Keratinocyte (primary cell): ENCODE measurements around the gene MUL1. TPM values are rescaled to one million over a fixed set of nuclear protein-coding genes. Genes with fewer than 3 reads are reported as not detected.

ENCODE experiments used
- DNase-seq: peaks from one replicate; pipeline ENCODE4 v3.0.0-alpha.2; 2011; ENCODE audit warnings: low read depth, missing footprints, low spot score
- FAIRE-seq: peaks from 2 replicates; lab custom pipeline; 2011; peaks lifted over from hg19 to GRCh38; lab: Jason Lieb, UNC
- H2AFZ ChIP-seq: 2 replicates; pipeline ENCODE4 v1.6.0; 2012; ENCODE audit warnings: low read length, control low read depth, inconsistent platforms; ENCODE audit not compliant: control insufficient read depth
- H3K27ac ChIP-seq: 2 replicates; pipeline ENCODE4 v1.5.1; 2011; ENCODE audit warnings: low read length; ENCODE audit not compliant: control insufficient read depth, insufficient read depth
- H3K27me3 ChIP-seq: 3 replicates; pipeline ENCODE4 v1.6.0; 2011; ENCODE audit warnings: low read length; ENCODE audit not compliant: control insufficient read depth, insufficient read depth; ENCODE audit errors: extremely low read depth
- H3K36me3 ChIP-seq, 2 experiments: 2 replicates in 1 of 2; 3 replicates in 1 of 2; pipeline ENCODE4 v1.5.1; 2011; ENCODE audit warnings: low read length in 2 of 2, mild to moderate bottlenecking in 1 of 2; ENCODE audit not compliant: control insufficient read depth in 2 of 2, insufficient read depth in 2 of 2; ENCODE audit errors: extremely low read depth in 1 of 2
- H3K4me1 ChIP-seq: 3 replicates; pipeline ENCODE4 v1.5.1; 2011; ENCODE audit warnings: low read length; ENCODE audit not compliant: control insufficient read depth, insufficient read depth; ENCODE audit errors: extremely low read depth
- H3K4me2 ChIP-seq: 3 replicates; pipeline ENCODE4 v1.6.0; 2011; ENCODE audit warnings: low read depth, low read length; ENCODE audit not compliant: control insufficient read depth, insufficient read depth; ENCODE audit errors: extremely low read depth
- H3K4me3 ChIP-seq, 3 experiments: fragments of 200-600 bp in 1 of 3; sonication (generic) in 1 of 3; 2 replicates in 2 of 3; 3 replicates in 1 of 3; pipeline ENCODE4 v1.5.1; 2011 to 2016; ENCODE audit warnings: low read length in 3 of 3, mild to moderate bottlenecking in 3 of 3, control low read depth in 2 of 3, inconsistent platforms in 1 of 3, low read depth in 1 of 3, mixed read lengths in 1 of 3, mixed run types in 1 of 3, moderate library complexity in 1 of 3; ENCODE audit not compliant: control insufficient read depth in 2 of 3, insufficient read depth in 2 of 3; ENCODE audit errors: extremely low read depth in 1 of 3
- H3K79me2 ChIP-seq: 2 replicates; pipeline ENCODE4 v1.6.0; 2012; ENCODE audit warnings: low read length; ENCODE audit not compliant: control insufficient read depth, insufficient read depth
- H3K9ac ChIP-seq: 3 replicates; pipeline ENCODE4 v1.6.0; 2011; ENCODE audit warnings: low read length; ENCODE audit not compliant: control insufficient read depth, insufficient read depth; ENCODE audit errors: extremely low read depth
- H3K9me1 ChIP-seq: 3 replicates; pipeline ENCODE4 v1.6.0; 2011; ENCODE audit warnings: low read length; ENCODE audit not compliant: control insufficient read depth, insufficient read depth; ENCODE audit errors: extremely low read depth
- H3K9me3 ChIP-seq: 2 replicates; pipeline ENCODE4 v1.5.1; 2012; ENCODE audit warnings: low read depth, low read length; ENCODE audit not compliant: control insufficient read depth
- H4K20me1 ChIP-seq: 3 replicates; pipeline ENCODE4 v1.6.0; 2011; ENCODE audit warnings: low read length; ENCODE audit not compliant: control insufficient read depth, insufficient read depth; ENCODE audit errors: extremely low read depth
- CTCF ChIP-seq, 3 experiments: IDR thresholded peaks in 1 of 3; conservative IDR thresholded peaks in 1 of 3; optimal IDR thresholded peaks in 1 of 3; 2 replicates in 2 of 3; 3 replicates in 1 of 3; pipeline versions ENCODE3 to v1.5.1; 2011; ENCODE audit warnings: low read length in 3 of 3, mild to moderate bottlenecking in 3 of 3, moderate library complexity in 2 of 3, control low read depth in 1 of 3, inconsistent platforms in 1 of 3; ENCODE audit not compliant: insufficient read depth in 2 of 3; ENCODE audit errors: extremely low read depth in 1 of 3
- EZH2 ChIP-seq: IDR thresholded peaks from one replicate; pipeline ENCODE4 v1.6.1; 2012; ENCODE audit warnings: inconsistent platforms, mild to moderate bottlenecking, low read length, moderate library complexity
- dilution Hi-C: fragments of 300-500 bp; cut with MboI; formaldehyde crosslinking; loops from one replicate; pipeline ENCODE4 v1.7.0; 2020; ENCODE audit warnings: low sequenced_read_pairs; ENCODE audit not compliant: extremely low pct_ligation_motif_present
- polyA plus RNA-seq, 5 experiments: library from polyadenylated mRNA; depleted of rRNA in 3 of 5; stranded (reverse) in 3 of 5; stranded (forward) in 1 of 5; unstranded in 1 of 5; fragments of >200 nt; gene quantifications; 1 replicate in 1 of 5; 2 replicates in 3 of 5; 3 replicates in 1 of 5; pipeline versions ENCODE4 v1.2.1 to v1.2.3, GENCODE V29; 2011 to 2012; ENCODE audit warnings: missing spikeins in 2 of 5, low read depth in 1 of 5, low replicate concordance in 1 of 5

MUL1 gene
- polyA plus RNA-seq, 1 donor (not counting 4 experiments of a cell fraction or from before 2014, with no cell fraction given): 28.2 TPM

- DNase-seq (no peak), FAIRE-seq (no peak)
- Histone ChIP-seq H3K36me3 (peaks cover 0 to under 1% of the 10 kb centered on the region in 2 experiments), H3K79me2 (no peaks in the 10 kb centered on the region), H3K4me3 (no peak overlapping the region), H2AFZ (no peak overlapping the region), H3K27me3 (no peaks in the 10 kb centered on the region), H3K4me1 (peaks cover 48% of the 10 kb centered on the region), H3K4me2 (no peak overlapping the region), H3K9ac (no peak overlapping the region), H4K20me1 (no peaks in the 10 kb centered on the region), H3K9me1 (no peaks in the 10 kb centered on the region), H3K9me3 (no peaks in the 10 kb centered on the region), H3K27ac (no peak overlapping the region)
- dilution Hi-C loops: no loop called here
- no peak for TF ChIP-seq CTCF (optimal IDR thresholded peaks at IDR 0.05 in 1 of 3, IDR thresholded peaks at IDR 0.05 in 1 of 3, conservative IDR thresholded peaks at IDR 0.05 in 1 of 3; ENCODE audit: extremely low read depth in 1 of 3, insufficient read depth in 2 of 3, low read length in 3 of 3)
- TF ChIP-seq EZH2: no peak
Measured at GRCh38 chr1:20493309-20493708, 14.6 kb downstream of the MUL1 start.

- H3K4me2 ChIP-seq: no peak overlapping the region
- no peaks in the 10 kb centered on the region for H4K20me1 ChIP-seq
- no peak overlapping the region for H3K4me3 ChIP-seq
- H3K36me3 ChIP-seq: no peaks in the 10 kb centered on the region
- no peaks in the 10 kb centered on the region for H3K79me2 ChIP-seq
- no peak overlapping the region for H2AFZ ChIP-seq
- TF ChIP-seq EZH2 (no peak), CTCF (optimal IDR thresholded peaks at IDR 0.05 in 1 of 3, IDR thresholded peaks at IDR 0.05 in 1 of 3, conservative IDR thresholded peaks at IDR 0.05 in 1 of 3; ENCODE audit: extremely low read depth in 1 of 3, insufficient read depth in 2 of 3, low read length in 3 of 3) (no peak)
- no peaks in the 10 kb centered on the region for H3K27me3 ChIP-seq
- H3K27ac ChIP-seq: no peak overlapping the region
- FAIRE-seq (no peak), DNase-seq (no peak)
- no peak overlapping the region for H3K9ac ChIP-seq
- H3K9me1 ChIP-seq: no peaks in the 10 kb centered on the region
- H3K9me3 ChIP-seq: no peaks in the 10 kb centered on the region
- dilution Hi-C loops: no loop called here
- peaks cover 42% of the 10 kb centered on the region for H3K4me1 ChIP-seq
Measured at GRCh38 chr1:20492751-20493150, 15.2 kb downstream of the MUL1 start.
